K562 (cell line): ENCODE measurements around the gene TMEM87B.

Experiments used
- ELF4 ChIP-seq: fragments of 450-650 bp; formaldehyde crosslinking; IDR thresholded peaks from 2 replicates; pipeline ENCODE4 v1.4.0; 2022; ENCODE audit warnings: missing genetic modification characterization
- GABPA ChIP-seq: fragments of 200-800 bp; sonication (Bioruptor generic); conservative IDR thresholded peaks from 2 replicates; pipeline ENCODE4 v1.6.1; 2016; ENCODE audit warnings: low read depth, missing genetic modification characterization, missing compliant biosample characterization
- JUN ChIP-seq, 2 experiments: sonication (generic) in 1 of 2; formaldehyde crosslinking in 1 of 2; IDR thresholded peaks; 2 replicates each; pipeline versions ENCODE4 v1.6.1 to v1.8.0; 2012 to 2022; ENCODE audit warnings: borderline replicate concordance in 2 of 2, mild to moderate bottlenecking in 2 of 2, improper control_type of control experiment in 1 of 2, low read depth in 1 of 2, low read length in 1 of 2, missing genetic modification reagents in 1 of 2
- MCM3 ChIP-seq: fragments of 450-650 bp; IDR thresholded peaks from 2 replicates; pipeline ENCODE4 v1.6.1; 2016
- NR2C1 ChIP-seq, 2 experiments: fragments of 450-650 bp; IDR thresholded peaks; 2 replicates each; pipeline ENCODE4 v1.6.1; 2017; ENCODE audit warnings: mild to moderate bottlenecking in 2 of 2, antibody characterized with exemption in 1 of 2, inconsistent platforms in 1 of 2, missing compliant biosample characterization in 1 of 2, missing genetic modification characterization in 1 of 2
- TCF7 ChIP-seq: sonication (generic); IDR thresholded peaks from 2 replicates; pipeline ENCODE4 v1.6.1; 2016; ENCODE audit warnings: antibody characterized with exemption, borderline replicate concordance
- TFAP4 ChIP-seq: sonication (generic); formaldehyde crosslinking; IDR thresholded peaks from 2 replicates; pipeline ENCODE4 v1.8.0; 2022; ENCODE audit warnings: missing genetic modification reagents, mild to moderate bottlenecking, moderate library complexity, borderline replicate concordance
- ZNF75A ChIP-seq: fragments of 450-650 bp; formaldehyde crosslinking; IDR thresholded peaks from 2 replicates; pipeline ENCODE4 v1.4.0; 2020; ENCODE audit warnings: mild to moderate bottlenecking
- TF ChIP-seq, protein P1 (sequence below), 3 experiments: IDR thresholded peaks in 2 of 3; conservative IDR thresholded peaks in 1 of 3; 2 replicates each; pipeline ENCODE4 v1.5.1; 2011 to 2012; ENCODE audit warnings: low read length in 3 of 3, mild to moderate bottlenecking in 3 of 3, control low read depth in 2 of 3, improper control_type of control experiment in 1 of 3, inconsistent platforms in 1 of 3, low read depth in 1 of 3, mixed read lengths in 1 of 3, moderate library complexity in 1 of 3; ENCODE audit not compliant: insufficient read depth in 2 of 3
- TF ChIP-seq, protein P2 (sequence below): fragments of 450-650 bp; formaldehyde crosslinking; IDR thresholded peaks from 2 replicates; pipeline ENCODE4 v1.4.0; 2020; ENCODE audit warnings: mild to moderate bottlenecking, moderate library complexity
- TF ChIP-seq, protein P3 (sequence below), 2 experiments: fragments of 450-650 bp; formaldehyde crosslinking in 1 of 2; IDR thresholded peaks; 2 replicates each; pipeline versions ENCODE4 v1.4.0 to v1.6.1; 2014 to 2020; ENCODE audit warnings: mild to moderate bottlenecking in 2 of 2, borderline replicate concordance in 1 of 2, low read depth in 1 of 2
- TF ChIP-seq, protein P4 (sequence below): sonication (generic); formaldehyde crosslinking; IDR thresholded peaks from 2 replicates; pipeline ENCODE4 v1.8.1; 2022; ENCODE audit warnings: missing genetic modification reagents

DNA sequence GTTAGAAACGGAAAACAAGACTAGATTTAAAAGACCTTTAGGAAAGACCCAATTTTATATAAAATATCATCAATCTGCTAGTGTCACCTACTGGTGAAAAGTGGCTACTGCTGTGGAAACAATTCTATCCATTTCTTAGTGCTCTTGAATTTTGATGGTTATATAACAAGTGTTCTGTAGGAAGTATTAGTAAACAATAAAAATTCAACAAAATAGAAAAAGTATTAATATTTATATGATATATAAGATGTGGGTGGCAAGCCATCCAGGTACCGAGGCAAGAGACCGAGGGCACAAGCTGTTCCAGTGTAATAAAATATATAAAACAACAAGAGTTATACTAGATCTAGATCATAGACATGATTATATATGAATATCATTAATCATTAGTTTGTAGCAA, 6.2 kb upstream of the TMEM87B start:
- TF ChIP-seq, protein P1, sequence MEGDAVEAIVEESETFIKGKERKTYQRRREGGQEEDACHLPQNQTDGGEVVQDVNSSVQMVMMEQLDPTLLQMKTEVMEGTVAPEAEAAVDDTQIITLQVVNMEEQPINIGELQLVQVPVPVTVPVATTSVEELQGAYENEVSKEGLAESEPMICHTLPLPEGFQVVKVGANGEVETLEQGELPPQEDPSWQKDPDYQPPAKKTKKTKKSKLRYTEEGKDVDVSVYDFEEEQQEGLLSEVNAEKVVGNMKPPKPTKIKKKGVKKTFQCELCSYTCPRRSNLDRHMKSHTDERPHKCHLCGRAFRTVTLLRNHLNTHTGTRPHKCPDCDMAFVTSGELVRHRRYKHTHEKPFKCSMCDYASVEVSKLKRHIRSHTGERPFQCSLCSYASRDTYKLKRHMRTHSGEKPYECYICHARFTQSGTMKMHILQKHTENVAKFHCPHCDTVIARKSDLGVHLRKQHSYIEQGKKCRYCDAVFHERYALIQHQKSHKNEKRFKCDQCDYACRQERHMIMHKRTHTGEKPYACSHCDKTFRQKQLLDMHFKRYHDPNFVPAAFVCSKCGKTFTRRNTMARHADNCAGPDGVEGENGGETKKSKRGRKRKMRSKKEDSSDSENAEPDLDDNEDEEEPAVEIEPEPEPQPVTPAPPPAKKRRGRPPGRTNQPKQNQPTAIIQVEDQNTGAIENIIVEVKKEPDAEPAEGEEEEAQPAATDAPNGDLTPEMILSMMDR (IDR thresholded peaks at IDR 0.05 in 2 of 3, conservative IDR thresholded peaks at IDR 0.05 in 1 of 3; ENCODE audit: insufficient read depth in 2 of 3, low read depth in 1 of 3, low read length in 3 of 3): peak; percentile 56 to 94 (median 67); a peak in 5 of 6 replicates
- no peak for TF ChIP-seq GABPA (tag)
- TF ChIP-seq, protein P2, sequence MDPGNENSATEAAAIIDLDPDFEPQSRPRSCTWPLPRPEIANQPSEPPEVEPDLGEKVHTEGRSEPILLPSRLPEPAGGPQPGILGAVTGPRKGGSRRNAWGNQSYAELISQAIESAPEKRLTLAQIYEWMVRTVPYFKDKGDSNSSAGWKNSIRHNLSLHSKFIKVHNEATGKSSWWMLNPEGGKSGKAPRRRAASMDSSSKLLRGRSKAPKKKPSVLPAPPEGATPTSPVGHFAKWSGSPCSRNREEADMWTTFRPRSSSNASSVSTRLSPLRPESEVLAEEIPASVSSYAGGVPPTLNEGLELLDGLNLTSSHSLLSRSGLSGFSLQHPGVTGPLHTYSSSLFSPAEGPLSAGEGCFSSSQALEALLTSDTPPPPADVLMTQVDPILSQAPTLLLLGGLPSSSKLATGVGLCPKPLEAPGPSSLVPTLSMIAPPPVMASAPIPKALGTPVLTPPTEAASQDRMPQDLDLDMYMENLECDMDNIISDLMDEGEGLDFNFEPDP (CRISPR knock-in tag): no peak
- no peak for TF ChIP-seq TFAP4
- no peak for TF ChIP-seq NR2C1 (IDR thresholded peaks at IDR 0.05)
- no peak for TF ChIP-seq NR2C1 (tag; IDR thresholded peaks at IDR 0.05)
- TF ChIP-seq JUN (IDR thresholded peaks at IDR 0.05; ENCODE audit: borderline replicate concordance, low read depth, low read length): no peak
- TF ChIP-seq JUN (CRISPR knock-in tag; IDR thresholded peaks at IDR 0.05; ENCODE audit: borderline replicate concordance): no peak
- no peak for TF ChIP-seq MCM3
- TF ChIP-seq, protein P3, sequence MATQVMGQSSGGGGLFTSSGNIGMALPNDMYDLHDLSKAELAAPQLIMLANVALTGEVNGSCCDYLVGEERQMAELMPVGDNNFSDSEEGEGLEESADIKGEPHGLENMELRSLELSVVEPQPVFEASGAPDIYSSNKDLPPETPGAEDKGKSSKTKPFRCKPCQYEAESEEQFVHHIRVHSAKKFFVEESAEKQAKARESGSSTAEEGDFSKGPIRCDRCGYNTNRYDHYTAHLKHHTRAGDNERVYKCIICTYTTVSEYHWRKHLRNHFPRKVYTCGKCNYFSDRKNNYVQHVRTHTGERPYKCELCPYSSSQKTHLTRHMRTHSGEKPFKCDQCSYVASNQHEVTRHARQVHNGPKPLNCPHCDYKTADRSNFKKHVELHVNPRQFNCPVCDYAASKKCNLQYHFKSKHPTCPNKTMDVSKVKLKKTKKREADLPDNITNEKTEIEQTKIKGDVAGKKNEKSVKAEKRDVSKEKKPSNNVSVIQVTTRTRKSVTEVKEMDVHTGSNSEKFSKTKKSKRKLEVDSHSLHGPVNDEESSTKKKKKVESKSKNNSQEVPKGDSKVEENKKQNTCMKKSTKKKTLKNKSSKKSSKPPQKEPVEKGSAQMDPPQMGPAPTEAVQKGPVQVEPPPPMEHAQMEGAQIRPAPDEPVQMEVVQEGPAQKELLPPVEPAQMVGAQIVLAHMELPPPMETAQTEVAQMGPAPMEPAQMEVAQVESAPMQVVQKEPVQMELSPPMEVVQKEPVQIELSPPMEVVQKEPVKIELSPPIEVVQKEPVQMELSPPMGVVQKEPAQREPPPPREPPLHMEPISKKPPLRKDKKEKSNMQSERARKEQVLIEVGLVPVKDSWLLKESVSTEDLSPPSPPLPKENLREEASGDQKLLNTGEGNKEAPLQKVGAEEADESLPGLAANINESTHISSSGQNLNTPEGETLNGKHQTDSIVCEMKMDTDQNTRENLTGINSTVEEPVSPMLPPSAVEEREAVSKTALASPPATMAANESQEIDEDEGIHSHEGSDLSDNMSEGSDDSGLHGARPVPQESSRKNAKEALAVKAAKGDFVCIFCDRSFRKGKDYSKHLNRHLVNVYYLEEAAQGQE (IDR thresholded peaks at IDR 0.05; ENCODE audit: borderline replicate concordance): peak; percentile 76; the same call in 1 of the 2 replicates
- TF ChIP-seq, protein P3 (CRISPR knock-in tag; IDR thresholded peaks at IDR 0.05; ENCODE audit: low read depth): no peak
- no peak for TF ChIP-seq ELF4 (CRISPR knock-in tag)
- TF ChIP-seq, protein P4, sequence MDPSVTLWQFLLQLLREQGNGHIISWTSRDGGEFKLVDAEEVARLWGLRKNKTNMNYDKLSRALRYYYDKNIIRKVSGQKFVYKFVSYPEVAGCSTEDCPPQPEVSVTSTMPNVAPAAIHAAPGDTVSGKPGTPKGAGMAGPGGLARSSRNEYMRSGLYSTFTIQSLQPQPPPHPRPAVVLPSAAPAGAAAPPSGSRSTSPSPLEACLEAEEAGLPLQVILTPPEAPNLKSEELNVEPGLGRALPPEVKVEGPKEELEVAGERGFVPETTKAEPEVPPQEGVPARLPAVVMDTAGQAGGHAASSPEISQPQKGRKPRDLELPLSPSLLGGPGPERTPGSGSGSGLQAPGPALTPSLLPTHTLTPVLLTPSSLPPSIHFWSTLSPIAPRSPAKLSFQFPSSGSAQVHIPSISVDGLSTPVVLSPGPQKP (CRISPR knock-in tag): no peak
- TF ChIP-seq ZNF75A (CRISPR knock-in tag): no peak
- TF ChIP-seq TCF7: no peak
